Progenitor cell of endocrine pancreas (in vitro differentiated cells): ENCODE results near the gene GPR37. TPM values are rescaled to one million over a fixed set of nuclear protein-coding genes. Genes with fewer than 3 reads are reported as not detected.

Experiments used
- DNase-seq: peaks from one replicate; pipeline ENCODE4 v3.0.0; 2021; ENCODE audit warnings: low spot score; ENCODE audit not compliant: unreplicated experiment
- H3K27ac Mint-ChIP-seq: 2 replicates; pipeline ENCODE4 v1.8.0; 2021; ENCODE audit warnings: mild to moderate bottlenecking, moderate library complexity, mixed read lengths
- H3K27me3 Mint-ChIP-seq: 2 replicates; pipeline ENCODE4 v1.8.0; 2021; ENCODE audit warnings: mixed read lengths
- H3K36me3 Mint-ChIP-seq: 2 replicates; pipeline ENCODE4 v1.8.0; 2022; ENCODE audit warnings: mixed read lengths; ENCODE audit not compliant: insufficient read depth
- H3K4me1 Mint-ChIP-seq: 2 replicates; pipeline ENCODE4 v1.8.0; 2021; ENCODE audit warnings: low read depth, mixed read lengths
- H3K4me3 Mint-ChIP-seq: 2 replicates; pipeline ENCODE4 v1.8.0; 2021; ENCODE audit warnings: low read depth, mild to moderate bottlenecking, moderate library complexity, mixed read lengths
- H3K9me3 Mint-ChIP-seq: 2 replicates; pipeline ENCODE4 v1.8.0; 2021; ENCODE audit warnings: low read depth, mixed read lengths
- CTCF ChIP-seq: fragments of 200-600 bp; sonication (generic); IDR thresholded peaks from one replicate; pipeline ENCODE4 v1.5.0; 2021; ENCODE audit warnings: antibody characterized with exemption, mild to moderate bottlenecking; ENCODE audit not compliant: unreplicated experiment
- total RNA-seq: library from RNA; stranded (reverse); gene quantifications from 2 replicates; pipeline ENCODE4 v1.2.1, GENCODE V29; 2021

Gene GPR37
- total RNA-seq, 1 donor from 2014 or later = 6.6 TPM

GRCh38 chr7:124768525-124768924, 2.9 kb upstream of the GPR37 start:
- H3K27me3 Mint-ChIP-seq = peaks cover 14% of the 10 kb centered on the region
- no peak for DNase-seq
- H3K27ac Mint-ChIP-seq = no peak overlapping the region
- TF ChIP-seq CTCF = no peak
- no peak overlapping the region for H3K4me3 Mint-ChIP-seq
- H3K36me3 Mint-ChIP-seq = no peaks in the 10 kb centered on the region
- no peaks in the 10 kb centered on the region for H3K9me3 Mint-ChIP-seq
- H3K4me1 Mint-ChIP-seq = peaks cover 14% of the 10 kb centered on the region

- H3K27ac Mint-ChIP-seq = peak overlapping the region; percentile 92
- peaks cover 19% of the 10 kb centered on the region for H3K27me3 Mint-ChIP-seq
- H3K4me1 Mint-ChIP-seq = peaks cover 19% of the 10 kb centered on the region
- no peaks in the 10 kb centered on the region for H3K9me3 Mint-ChIP-seq
- TF ChIP-seq CTCF = no peak
- peaks cover 3% of the 10 kb centered on the region for H3K36me3 Mint-ChIP-seq
- peak overlapping the region; percentile 87 for H3K4me3 Mint-ChIP-seq
- peak; percentile 16 for DNase-seq
Observed at GRCh38 chr7:124764847-124765400, 668 bp downstream of the GPR37 start.

- Mint-ChIP-seq H3K9me3 (no peaks in the 10 kb centered on the region), H3K4me1 (peaks cover 19% of the 10 kb centered on the region), H3K36me3 (peaks cover 3% of the 10 kb centered on the region), H3K4me3 (peak overlapping the region; percentile 87), H3K27ac (peak overlapping the region; percentile 92), H3K27me3 (peaks cover 19% of the 10 kb centered on the region)
- no peak for TF ChIP-seq CTCF
- DNase-seq = no peak
Observed at GRCh38 chr7:124764051-124764846, 1.3 kb downstream of the GPR37 start.

- Mint-ChIP-seq H3K36me3 (peaks cover 3% of the 10 kb centered on the region), H3K4me1 (peaks cover 19% of the 10 kb centered on the region), H3K4me3 (peak overlapping the region; percentile 87), H3K27me3 (peaks cover 19% of the 10 kb centered on the region), H3K27ac (peak overlapping the region; percentile 57), H3K9me3 (no peaks in the 10 kb centered on the region)
- DNase-seq = no peak
- no peak for TF ChIP-seq CTCF
Observed at GRCh38 chr7:124762611-124763143, 2.9 kb downstream of the GPR37 start.

- DNase-seq = no peak
- TF ChIP-seq CTCF = no peak
- Mint-ChIP-seq H3K9me3 (no peaks in the 10 kb centered on the region), H3K4me3 (no peak overlapping the region), H3K27ac (no peak overlapping the region), H3K27me3 (peaks cover 19% of the 10 kb centered on the region), H3K36me3 (peaks cover 3% of the 10 kb centered on the region), H3K4me1 (peaks cover 19% of the 10 kb centered on the region)
Observed at GRCh38 chr7:124761164-124761715, 4.4 kb downstream of the GPR37 start.
